Colonic mucosa (tissue), 4 donors: ENCODE data around the gene DNAH5. TPM values are rescaled to one million over a fixed set of nuclear protein-coding genes. Genes with fewer than 3 reads are reported as not detected.

Experiments used
- DNase-seq: peaks from one replicate; pipeline ENCODE4 v3.0.0-alpha.2; 2020
- H3K27ac ChIP-seq: fragments of 200-600 bp; one replicate; pipeline ENCODE4 v1.8.0; 2021
- H3K27me3 ChIP-seq: fragments of 200-600 bp; one replicate; pipeline ENCODE4 v1.8.0; 2021
- H3K36me3 ChIP-seq: fragments of 200-600 bp; one replicate; pipeline ENCODE4 v1.8.0; 2021
- H3K4me1 ChIP-seq: fragments of 200-600 bp; one replicate; pipeline ENCODE4 v1.8.0; 2021; ENCODE audit warnings: mild to moderate bottlenecking
- H3K4me3 ChIP-seq: fragments of 200-600 bp; one replicate; pipeline ENCODE4 v1.8.0; 2021
- H3K9ac ChIP-seq, 2 donors: one replicate each; pipeline ENCODE4 v1.7.0; 2013; ENCODE audit warnings: control low read depth in 2 of 2, low read depth in 2 of 2, low read length in 2 of 2
- H3K9me3 ChIP-seq: fragments of 200-600 bp; one replicate; pipeline ENCODE4 v1.8.0; 2021
- intact Hi-C: fragments of 100-400 bp; cut with DNase I; formaldehyde crosslinking; loops from one replicate; pipeline ENCODE4 v1.14.1; 2022
- total RNA-seq, 2 donors: library from RNA; stranded (reverse); fragmentation: NEBNext Ultra II Directional in 1 of 2; extraction: Animal tissue kit (Norgen Biotek cat#: 25700) in 1 of 2; gene quantifications; one replicate each; pipeline ENCODE4 v1.2.1, GENCODE V29; 2021
- TF ChIP-seq, protein P1 (sequence below): fragments of 200-600 bp; IDR thresholded peaks from one replicate; pipeline ENCODE4 v1.8.0; 2022; ENCODE audit warnings: antibody characterized with exemption, mild to moderate bottlenecking
- donor health status: healthy.
- donor health status: DM: no; HTN: no; CAD: no.
- donor health status: DM: no; HTN: no; CAD: no.

Gene DNAH5
- total RNA-seq, 2 donors from 2014 or later: 0.05 to 0.11 TPM

DNA sequence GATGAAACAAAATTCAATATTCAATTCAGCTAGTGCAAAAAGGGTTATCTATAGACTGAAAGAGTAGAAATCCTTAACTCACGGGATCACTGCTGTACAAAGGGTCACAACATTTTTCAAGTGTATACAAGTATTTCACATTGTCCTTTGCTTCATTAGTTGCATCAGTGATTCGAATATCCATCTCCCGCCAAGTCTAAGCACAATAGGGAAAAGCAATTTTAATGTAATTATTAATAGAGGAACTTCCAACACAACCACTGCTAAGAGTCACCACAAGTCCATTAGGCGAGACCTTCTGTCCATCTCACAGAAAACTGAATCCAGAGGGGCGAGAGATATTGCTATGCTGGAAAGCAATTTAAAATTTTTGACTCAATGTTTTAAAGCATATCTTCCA lies 27.4 kb downstream of the DNAH5 start:
- DNase-seq: no peak
- intact Hi-C loops: no loop called here
- H3K9me3 ChIP-seq: no peaks in the 10 kb centered on the region
- no peak overlapping the region for H3K4me3 ChIP-seq
- no peak overlapping the region for H3K9ac ChIP-seq
- TF ChIP-seq, protein P1, sequence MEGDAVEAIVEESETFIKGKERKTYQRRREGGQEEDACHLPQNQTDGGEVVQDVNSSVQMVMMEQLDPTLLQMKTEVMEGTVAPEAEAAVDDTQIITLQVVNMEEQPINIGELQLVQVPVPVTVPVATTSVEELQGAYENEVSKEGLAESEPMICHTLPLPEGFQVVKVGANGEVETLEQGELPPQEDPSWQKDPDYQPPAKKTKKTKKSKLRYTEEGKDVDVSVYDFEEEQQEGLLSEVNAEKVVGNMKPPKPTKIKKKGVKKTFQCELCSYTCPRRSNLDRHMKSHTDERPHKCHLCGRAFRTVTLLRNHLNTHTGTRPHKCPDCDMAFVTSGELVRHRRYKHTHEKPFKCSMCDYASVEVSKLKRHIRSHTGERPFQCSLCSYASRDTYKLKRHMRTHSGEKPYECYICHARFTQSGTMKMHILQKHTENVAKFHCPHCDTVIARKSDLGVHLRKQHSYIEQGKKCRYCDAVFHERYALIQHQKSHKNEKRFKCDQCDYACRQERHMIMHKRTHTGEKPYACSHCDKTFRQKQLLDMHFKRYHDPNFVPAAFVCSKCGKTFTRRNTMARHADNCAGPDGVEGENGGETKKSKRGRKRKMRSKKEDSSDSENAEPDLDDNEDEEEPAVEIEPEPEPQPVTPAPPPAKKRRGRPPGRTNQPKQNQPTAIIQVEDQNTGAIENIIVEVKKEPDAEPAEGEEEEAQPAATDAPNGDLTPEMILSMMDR: no peak
- H3K4me1 ChIP-seq: no peaks in the 10 kb centered on the region
- no peaks in the 10 kb centered on the region for H3K27me3 ChIP-seq
- H3K36me3 ChIP-seq: no peaks in the 10 kb centered on the region
- H3K27ac ChIP-seq: no peak overlapping the region

DNA sequence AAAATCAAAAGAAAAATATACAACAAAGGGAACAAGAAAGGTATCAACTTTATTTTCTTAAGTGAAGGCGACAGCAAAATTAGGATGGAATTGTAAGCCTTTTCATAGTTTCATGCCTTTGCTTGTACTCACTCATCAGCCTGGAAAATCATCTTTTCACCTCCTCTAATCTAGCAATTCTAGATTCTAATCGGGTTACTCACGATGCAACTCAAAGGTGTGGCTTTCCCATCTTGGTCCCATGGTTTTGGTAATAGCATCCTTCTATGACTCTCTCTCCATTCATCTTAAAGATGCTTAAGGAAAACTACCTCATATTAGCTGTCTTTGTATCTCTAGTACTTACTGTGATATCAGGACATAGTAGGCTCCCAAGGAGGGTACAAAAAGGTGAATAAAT lies 30.5 kb downstream of the DNAH5 start:
- TF ChIP-seq, protein P1: no peak
- intact Hi-C loops: no loop called here
- Histone ChIP-seq H3K27me3 (no peaks in the 10 kb centered on the region), H3K4me1 (no peaks in the 10 kb centered on the region), H3K36me3 (no peaks in the 10 kb centered on the region), H3K27ac (no peak overlapping the region), H3K9me3 (no peaks in the 10 kb centered on the region), H3K9ac (no peak overlapping the region), H3K4me3 (no peak overlapping the region)
- DNase-seq: no peak

DNA sequence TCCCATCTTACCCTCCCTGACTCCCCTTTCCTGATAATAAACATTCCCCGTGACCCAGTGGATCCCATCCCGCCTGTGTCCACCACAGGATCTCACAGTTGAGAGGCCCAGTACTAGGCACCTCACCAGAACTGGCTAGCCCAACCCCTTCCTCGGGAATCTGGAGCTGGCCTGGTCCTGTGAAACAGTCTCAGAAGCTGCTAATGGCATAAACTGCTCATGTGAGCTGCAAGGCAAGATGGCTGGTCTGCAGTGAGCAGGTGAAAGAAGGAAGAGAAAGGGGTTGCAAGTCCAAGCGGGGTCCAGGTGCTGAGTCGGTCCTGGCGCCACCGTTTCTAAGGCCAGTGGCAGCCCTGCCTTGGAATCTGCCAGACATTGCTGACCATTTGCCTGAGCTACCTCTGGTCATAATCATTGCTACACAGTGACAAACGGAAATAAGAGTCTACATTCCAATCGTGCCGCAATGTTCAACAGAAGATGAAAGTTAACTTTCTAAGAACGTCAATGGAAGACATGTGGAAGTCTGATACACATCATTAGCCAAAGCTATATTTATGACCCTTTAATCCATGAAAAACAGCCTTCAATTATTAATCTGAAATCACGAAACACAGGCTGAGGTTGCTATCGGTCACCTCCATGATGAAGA lies 33.7 kb downstream of the DNAH5 start:
- H3K9ac ChIP-seq: no peak overlapping the region
- DNase-seq: no peak
- no peaks in the 10 kb centered on the region for H3K4me1 ChIP-seq
- no peaks in the 10 kb centered on the region for H3K9me3 ChIP-seq
- intact Hi-C loops: no loop called here
- H3K27ac ChIP-seq: no peak overlapping the region
- no peaks in the 10 kb centered on the region for H3K27me3 ChIP-seq
- no peaks in the 10 kb centered on the region for H3K36me3 ChIP-seq
- no peak overlapping the region for H3K4me3 ChIP-seq
- TF ChIP-seq, protein P1: no peak

DNA sequence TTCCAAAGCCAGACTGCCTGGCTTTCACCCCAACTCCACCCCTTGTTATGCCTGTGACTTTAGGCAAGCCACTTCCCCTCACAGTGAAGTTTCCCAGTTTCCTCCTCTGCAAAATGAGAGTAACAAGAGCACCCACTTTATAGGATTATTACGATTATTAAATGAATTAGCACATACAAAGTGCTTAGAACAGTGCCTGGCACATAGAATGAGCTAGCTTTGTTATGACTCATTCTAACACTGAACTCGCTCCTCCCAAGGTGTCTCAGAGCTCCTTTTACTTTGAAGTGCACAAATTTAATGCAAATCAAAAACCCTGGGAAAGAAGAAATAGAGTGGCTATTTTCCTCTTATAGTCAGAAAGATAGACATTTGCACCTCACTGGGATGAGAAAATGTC lies 34.3 kb downstream of the DNAH5 start:
- Histone ChIP-seq H3K4me1 (no peaks in the 10 kb centered on the region), H3K9me3 (no peaks in the 10 kb centered on the region), H3K27me3 (no peaks in the 10 kb centered on the region), H3K9ac (no peak overlapping the region), H3K4me3 (no peak overlapping the region), H3K27ac (no peak overlapping the region), H3K36me3 (no peaks in the 10 kb centered on the region)
- intact Hi-C loops: no loop called here
- no peak for DNase-seq
- TF ChIP-seq, protein P1: no peak

DNA sequence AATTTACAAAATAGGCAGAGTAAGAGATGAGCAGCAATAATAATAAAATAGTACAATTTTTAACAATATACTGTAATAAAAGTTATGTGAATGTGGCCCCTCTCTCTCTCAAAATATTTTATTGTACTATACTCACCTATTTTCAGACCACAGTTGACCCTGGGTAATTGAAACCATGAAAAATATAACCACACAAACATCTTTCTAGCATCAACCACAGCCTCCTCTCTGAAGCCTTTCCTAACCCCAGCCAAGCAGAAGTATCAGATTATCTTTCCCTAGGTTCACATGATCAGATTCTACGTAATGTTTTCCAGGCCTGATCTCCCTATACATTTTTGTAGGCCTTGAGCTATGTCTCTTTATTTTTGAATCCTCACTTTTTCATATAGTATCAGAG lies 35.2 kb downstream of the DNAH5 start:
- H3K9ac ChIP-seq: no peak overlapping the region
- intact Hi-C loops: no loop called here
- no peaks in the 10 kb centered on the region for H3K27me3 ChIP-seq
- no peaks in the 10 kb centered on the region for H3K9me3 ChIP-seq
- no peaks in the 10 kb centered on the region for H3K36me3 ChIP-seq
- no peaks in the 10 kb centered on the region for H3K4me1 ChIP-seq
- DNase-seq: no peak
- no peak overlapping the region for H3K4me3 ChIP-seq
- TF ChIP-seq, protein P1: no peak
- no peak overlapping the region for H3K27ac ChIP-seq
